DMS53 treated with DMSO at 0.1 percent for 48 hours (cell line): Measurements from ENCODE around the gene FURIN.
"Not testable (repeated sequence)": the region's sequence is repeated elsewhere in the genome, so short reads cannot be mapped to it uniquely, and the experiment has no call there.

Experiments
- DNase-seq: peaks from one replicate; lab custom pipeline; 2025; ENCODE audit not compliant: unreplicated experiment; lab: John Stamatoyannopoulos, UW

FURIN gene

GRCh38 chr15:90901175-90902039, 33.0 kb downstream of the FURIN start:
- DNase-seq = no peak

GRCh38 chr15:90902040-90902839, 33.9 kb downstream of the FURIN start:
- peak; percentile 67 for DNase-seq

GRCh38 chr15:90902840-90903732, 34.7 kb downstream of the FURIN start, which contains the start of gene MAN2A2:
MAN2A2 (plus strand) TSS chr15:90903302; CDS start chr15:90904208, 906 bp downstream.
- peak; percentile 19 for DNase-seq

GRCh38 chr15:90903733-90904536, 35.5 kb downstream of the FURIN start:
- DNase-seq = no peak

- DNase-seq = no peak
These were observed 36.4 kb downstream of the FURIN start for GRCh38 chr15:90904746-90905145.

- no peak for DNase-seq
These were observed 37.2 kb downstream of the FURIN start for GRCh38 chr15:90905306-90906180.

GRCh38 chr15:90906181-90906849, 37.9 kb downstream of the FURIN start:
- DNase-seq = no peak

GRCh38 chr15:90907051-90907660, 38.8 kb downstream of the FURIN start:
- DNase-seq = no peak

- DNase-seq = no peak
These were observed 39.6 kb downstream of the FURIN start for GRCh38 chr15:90907838-90908507.

- not testable (repeated sequence) for DNase-seq
These were observed 41.1 kb downstream of the FURIN start for GRCh38 chr15:90909449-90909848.

GRCh38 chr15:90909976-90910375, 41.6 kb downstream of the FURIN start:
- DNase-seq = no peak

GRCh38 chr15:90910441-90911301, 42.3 kb downstream of the FURIN start:
- DNase-seq = no peak

GRCh38 chr15:90911302-90911623, 42.9 kb downstream of the FURIN start:
- no peak for DNase-seq

GRCh38 chr15:90911906-90912769, 43.8 kb downstream of the FURIN start:
- DNase-seq = no peak

- DNase-seq = no peak
These were observed 44.3 kb downstream of the FURIN start for GRCh38 chr15:90912770-90913075.

GRCh38 chr15:90913398-90913944, 45.1 kb downstream of the FURIN start:
- DNase-seq = no peak
